ENCODE measurements around the gene ELOVL6.

DNA sequence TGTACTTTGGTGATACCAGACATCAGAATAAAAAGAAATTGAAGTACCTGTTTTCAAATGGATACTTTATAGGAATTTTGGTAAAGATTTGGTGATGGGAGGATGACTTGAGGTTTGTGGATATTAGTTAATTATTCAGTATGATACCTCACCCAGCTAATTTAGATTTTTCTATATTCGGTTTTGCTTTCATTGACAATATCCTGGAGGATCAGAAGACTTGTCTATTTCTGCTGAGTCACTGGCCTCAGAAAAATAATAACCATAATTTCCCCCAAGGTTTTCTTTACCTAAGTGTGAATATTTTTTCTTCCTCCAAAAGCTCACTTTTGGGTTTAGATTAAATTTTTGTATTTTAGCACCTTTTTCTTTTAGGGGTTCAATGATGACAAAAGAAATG, 185.5 kb downstream of the ELOVL6 start:
- TF ChIP-seq, protein P1, sequence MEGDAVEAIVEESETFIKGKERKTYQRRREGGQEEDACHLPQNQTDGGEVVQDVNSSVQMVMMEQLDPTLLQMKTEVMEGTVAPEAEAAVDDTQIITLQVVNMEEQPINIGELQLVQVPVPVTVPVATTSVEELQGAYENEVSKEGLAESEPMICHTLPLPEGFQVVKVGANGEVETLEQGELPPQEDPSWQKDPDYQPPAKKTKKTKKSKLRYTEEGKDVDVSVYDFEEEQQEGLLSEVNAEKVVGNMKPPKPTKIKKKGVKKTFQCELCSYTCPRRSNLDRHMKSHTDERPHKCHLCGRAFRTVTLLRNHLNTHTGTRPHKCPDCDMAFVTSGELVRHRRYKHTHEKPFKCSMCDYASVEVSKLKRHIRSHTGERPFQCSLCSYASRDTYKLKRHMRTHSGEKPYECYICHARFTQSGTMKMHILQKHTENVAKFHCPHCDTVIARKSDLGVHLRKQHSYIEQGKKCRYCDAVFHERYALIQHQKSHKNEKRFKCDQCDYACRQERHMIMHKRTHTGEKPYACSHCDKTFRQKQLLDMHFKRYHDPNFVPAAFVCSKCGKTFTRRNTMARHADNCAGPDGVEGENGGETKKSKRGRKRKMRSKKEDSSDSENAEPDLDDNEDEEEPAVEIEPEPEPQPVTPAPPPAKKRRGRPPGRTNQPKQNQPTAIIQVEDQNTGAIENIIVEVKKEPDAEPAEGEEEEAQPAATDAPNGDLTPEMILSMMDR (IDR thresholded peaks at IDR 0.05 in 2 of 3, conservative IDR thresholded peaks at IDR 0.05 in 1 of 3; ENCODE audit: control insufficient read depth in 2 of 3, extremely low read depth in 1 of 3, insufficient read depth in 1 of 3, low read depth in 3 of 3, low read length in 3 of 3), result no peak
- TF ChIP-seq FOXM1 (IDR thresholded peaks at IDR 0.05; ENCODE audit: low read depth, low read length) (no peak), HDAC2 (IDR thresholded peaks at IDR 0.05) (no peak), SMC3 (IDR thresholded peaks at IDR 0.05; ENCODE audit: borderline replicate concordance, low read length) (no peak), NRF1 (conservative IDR thresholded peaks at IDR 0.05; ENCODE audit: low read depth, low read length) (no peak), GABPA (IDR thresholded peaks at IDR 0.05; ENCODE audit: low read depth) (no peak)
- TF ChIP-seq, protein P2, sequence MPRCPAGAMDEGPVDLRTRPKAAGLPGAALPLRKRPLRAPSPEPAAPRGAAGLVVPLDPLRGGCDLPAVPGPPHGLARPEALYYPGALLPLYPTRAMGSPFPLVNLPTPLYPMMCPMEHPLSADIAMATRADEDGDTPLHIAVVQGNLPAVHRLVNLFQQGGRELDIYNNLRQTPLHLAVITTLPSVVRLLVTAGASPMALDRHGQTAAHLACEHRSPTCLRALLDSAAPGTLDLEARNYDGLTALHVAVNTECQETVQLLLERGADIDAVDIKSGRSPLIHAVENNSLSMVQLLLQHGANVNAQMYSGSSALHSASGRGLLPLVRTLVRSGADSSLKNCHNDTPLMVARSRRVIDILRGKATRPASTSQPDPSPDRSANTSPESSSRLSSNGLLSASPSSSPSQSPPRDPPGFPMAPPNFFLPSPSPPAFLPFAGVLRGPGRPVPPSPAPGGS (IDR thresholded peaks at IDR 0.05; ENCODE audit: borderline replicate concordance, insufficient read depth, low read depth, low read length, poor library complexity, severe bottlenecking), result no peak
